WERI-Rb-1 (cell line): Measurements from ENCODE around the gene THYN1.

Experiments used
- DNase-seq: peaks from one replicate; pipeline ENCODE4 v3.0.0-alpha.2; 2020
- H3K27ac ChIP-seq: fragments of 250-450 bp; sonication (Bioruptor Pico); 2 replicates; pipeline ENCODE4 v1.5.1; 2020; ENCODE audit warnings: mild to moderate bottlenecking, moderate library complexity
- H3K27me3 ChIP-seq: fragments of 250-450 bp; sonication (Bioruptor Pico); 2 replicates; pipeline ENCODE4 v1.5.1; 2021; ENCODE audit warnings: mild to moderate bottlenecking, low read depth, moderate library complexity; ENCODE audit not compliant: insufficient read depth, severe bottlenecking
- H3K36me3 ChIP-seq: fragments of 250-450 bp; sonication (Bioruptor Pico); 2 replicates; pipeline ENCODE4 v1.5.1; 2020; ENCODE audit warnings: mild to moderate bottlenecking, moderate library complexity
- H3K4me3 ChIP-seq: 2 replicates; pipeline ENCODE4 v1.5.1; 2011; ENCODE audit warnings: low read depth, mild to moderate bottlenecking, control low read depth, low read length
- H3K9me3 ChIP-seq: fragments of 250-450 bp; sonication (Bioruptor Pico); 2 replicates; pipeline ENCODE4 v1.5.1; 2021; ENCODE audit warnings: mild to moderate bottlenecking, moderate library complexity; ENCODE audit not compliant: severe bottlenecking
- TF ChIP-seq, protein P1 (sequence below): IDR thresholded peaks from 2 replicates; pipeline ENCODE4 v1.5.1; 2011; ENCODE audit warnings: low read depth, mild to moderate bottlenecking, control low read depth, inconsistent platforms, low read length

Gene THYN1

DNA sequence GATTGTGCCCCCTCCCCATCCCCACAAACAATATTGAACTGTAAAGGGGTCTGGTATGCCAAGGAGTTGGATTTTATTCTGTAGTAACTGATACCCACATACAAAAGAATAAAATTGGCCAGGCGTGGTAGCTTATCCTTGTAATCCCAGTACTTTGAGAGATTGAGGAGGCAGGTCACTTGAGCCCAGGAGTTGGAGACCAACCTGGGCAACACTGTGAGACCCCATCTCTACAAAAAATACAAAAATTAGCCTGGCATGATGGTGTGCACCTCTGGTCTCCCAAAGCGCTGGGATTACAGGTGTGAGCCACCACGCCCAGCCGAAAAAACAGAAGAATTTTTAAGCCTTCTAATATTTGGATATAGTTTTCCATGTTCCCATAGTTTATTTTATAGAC is 18.8 kb upstream of the THYN1 start:
- no peak for DNase-seq
- Histone ChIP-seq H3K9me3 (no peaks in the 10 kb centered on the region), H3K27me3 (no peaks in the 10 kb centered on the region), H3K36me3 (no peaks in the 10 kb centered on the region), H3K4me3 (no peak overlapping the region), H3K27ac (no peak overlapping the region)
- TF ChIP-seq, protein P1, sequence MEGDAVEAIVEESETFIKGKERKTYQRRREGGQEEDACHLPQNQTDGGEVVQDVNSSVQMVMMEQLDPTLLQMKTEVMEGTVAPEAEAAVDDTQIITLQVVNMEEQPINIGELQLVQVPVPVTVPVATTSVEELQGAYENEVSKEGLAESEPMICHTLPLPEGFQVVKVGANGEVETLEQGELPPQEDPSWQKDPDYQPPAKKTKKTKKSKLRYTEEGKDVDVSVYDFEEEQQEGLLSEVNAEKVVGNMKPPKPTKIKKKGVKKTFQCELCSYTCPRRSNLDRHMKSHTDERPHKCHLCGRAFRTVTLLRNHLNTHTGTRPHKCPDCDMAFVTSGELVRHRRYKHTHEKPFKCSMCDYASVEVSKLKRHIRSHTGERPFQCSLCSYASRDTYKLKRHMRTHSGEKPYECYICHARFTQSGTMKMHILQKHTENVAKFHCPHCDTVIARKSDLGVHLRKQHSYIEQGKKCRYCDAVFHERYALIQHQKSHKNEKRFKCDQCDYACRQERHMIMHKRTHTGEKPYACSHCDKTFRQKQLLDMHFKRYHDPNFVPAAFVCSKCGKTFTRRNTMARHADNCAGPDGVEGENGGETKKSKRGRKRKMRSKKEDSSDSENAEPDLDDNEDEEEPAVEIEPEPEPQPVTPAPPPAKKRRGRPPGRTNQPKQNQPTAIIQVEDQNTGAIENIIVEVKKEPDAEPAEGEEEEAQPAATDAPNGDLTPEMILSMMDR, result no peak

- DNase-seq, result peak; percentile 17
- H3K36me3 ChIP-seq, result no peaks in the 10 kb centered on the region
- no peaks in the 10 kb centered on the region for H3K27me3 ChIP-seq
- TF ChIP-seq, protein P1, result peak; percentile 65
- no peaks in the 10 kb centered on the region for H3K9me3 ChIP-seq
- H3K4me3 ChIP-seq, result no peak overlapping the region
- H3K27ac ChIP-seq, result no peak overlapping the region
Measured at GRCh38 chr11:134270250-134270714, 17.1 kb upstream of the THYN1 start.

- peaks cover under 1% of the 10 kb centered on the region; the same call in 1 of the 2 replicates for H3K36me3 ChIP-seq
- TF ChIP-seq, protein P1, result no peak
- H3K9me3 ChIP-seq, result no peaks in the 10 kb centered on the region
- no peaks in the 10 kb centered on the region for H3K27me3 ChIP-seq
- DNase-seq, result no peak
- no peak overlapping the region for H3K27ac ChIP-seq
- no peak overlapping the region for H3K4me3 ChIP-seq
Measured at GRCh38 chr11:134267966-134268365, 14.8 kb upstream of the THYN1 start.

GRCh38 chr11:134267461-134267860 is 14.3 kb upstream of the THYN1 start:
- H3K4me3 ChIP-seq, result no peak overlapping the region
- no peak for DNase-seq
- H3K27ac ChIP-seq, result no peak overlapping the region
- TF ChIP-seq, protein P1, result no peak
- peaks cover 5% of the 10 kb centered on the region; the same call in 1 of the 2 replicates for H3K36me3 ChIP-seq
- H3K27me3 ChIP-seq, result no peaks in the 10 kb centered on the region
- H3K9me3 ChIP-seq, result no peaks in the 10 kb centered on the region

DNA sequence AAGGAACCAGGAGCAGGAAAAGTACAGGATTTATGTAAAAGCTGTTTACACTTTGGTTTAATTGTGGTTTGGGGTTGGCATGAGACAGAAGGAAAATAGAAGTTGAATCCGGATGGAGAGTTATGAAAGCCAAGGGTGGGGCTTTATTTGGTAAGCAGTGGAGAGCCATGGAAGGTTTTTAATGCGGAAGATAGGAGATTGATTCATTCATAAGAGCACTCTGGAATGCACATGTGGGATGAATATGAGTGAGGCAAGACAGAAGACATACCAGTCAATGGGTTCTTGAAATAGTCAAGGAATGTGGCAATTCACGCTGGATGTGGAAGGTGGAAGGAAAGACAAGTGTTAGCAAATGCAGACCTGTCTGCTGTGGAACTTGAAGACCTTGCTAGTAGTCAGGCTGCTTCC is 13.7 kb upstream of the THYN1 start:
- H3K4me3 ChIP-seq, result no peak overlapping the region
- no peaks in the 10 kb centered on the region for H3K9me3 ChIP-seq
- H3K36me3 ChIP-seq, result peaks cover 10% of the 10 kb centered on the region
- no peak overlapping the region for H3K27ac ChIP-seq
- DNase-seq, result no peak
- TF ChIP-seq, protein P1, result no peak
- no peaks in the 10 kb centered on the region for H3K27me3 ChIP-seq

- TF ChIP-seq, protein P1, result no peak
- Histone ChIP-seq H3K36me3 (peaks cover 14% of the 10 kb centered on the region), H3K27me3 (no peaks in the 10 kb centered on the region), H3K4me3 (no peak overlapping the region), H3K27ac (no peak overlapping the region), H3K9me3 (no peaks in the 10 kb centered on the region)
- DNase-seq, result no peak
Measured at GRCh38 chr11:134266440-134266839, 13.3 kb upstream of the THYN1 start.
